ENCODE data around the gene NOS1AP. TPM values are rescaled to one million over a fixed set of nuclear protein-coding genes. Genes with fewer than 3 reads are reported as not detected.

Gene NOS1AP
- total RNA-seq, 1 experiment from 2014 or later = 0.98 TPM

DNA sequence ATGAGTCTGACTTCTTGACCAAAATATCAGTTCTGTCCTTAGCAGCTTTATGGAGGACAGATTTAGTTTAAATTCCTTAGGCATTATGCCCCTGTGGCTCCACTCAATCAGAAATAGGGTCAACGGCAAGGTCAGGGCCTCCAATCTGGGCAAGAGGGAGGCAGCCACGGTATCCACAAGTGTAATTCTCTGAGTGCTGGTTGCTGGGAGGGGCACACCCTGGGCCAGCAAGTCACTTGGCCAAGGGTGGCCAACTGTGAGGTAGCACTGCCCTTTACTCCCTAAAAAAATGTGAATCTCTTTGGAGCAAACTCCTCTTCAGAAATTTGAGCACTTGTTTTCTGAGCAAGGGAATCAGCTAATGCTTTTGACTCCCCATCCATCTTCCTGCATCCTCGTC is 294.3 kb downstream of the NOS1AP start:
- no peak for DNase-seq (ENCODE audit: low read depth)

DNA sequence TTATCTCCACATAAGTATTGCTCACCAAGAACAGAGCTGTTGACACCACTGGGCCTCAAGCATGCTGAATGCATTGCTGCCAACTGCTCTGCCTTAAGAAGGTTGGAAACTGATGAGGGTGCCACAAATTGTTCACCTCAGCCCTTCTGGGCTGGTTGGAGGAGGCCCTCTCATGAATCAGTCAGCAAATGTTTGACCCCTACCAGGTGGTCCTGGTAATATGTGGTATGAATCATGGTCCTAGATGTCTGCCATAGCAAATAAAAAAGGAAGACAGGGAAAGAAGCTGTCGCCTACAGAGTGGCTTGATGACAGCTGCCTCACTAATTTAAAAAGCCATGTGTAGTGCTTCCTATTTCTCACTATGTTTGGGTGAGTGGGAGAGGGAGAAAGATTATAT is 295.0 kb downstream of the NOS1AP start:
- peak; percentile 76 for DNase-seq (ENCODE audit: low read depth)

DNA sequence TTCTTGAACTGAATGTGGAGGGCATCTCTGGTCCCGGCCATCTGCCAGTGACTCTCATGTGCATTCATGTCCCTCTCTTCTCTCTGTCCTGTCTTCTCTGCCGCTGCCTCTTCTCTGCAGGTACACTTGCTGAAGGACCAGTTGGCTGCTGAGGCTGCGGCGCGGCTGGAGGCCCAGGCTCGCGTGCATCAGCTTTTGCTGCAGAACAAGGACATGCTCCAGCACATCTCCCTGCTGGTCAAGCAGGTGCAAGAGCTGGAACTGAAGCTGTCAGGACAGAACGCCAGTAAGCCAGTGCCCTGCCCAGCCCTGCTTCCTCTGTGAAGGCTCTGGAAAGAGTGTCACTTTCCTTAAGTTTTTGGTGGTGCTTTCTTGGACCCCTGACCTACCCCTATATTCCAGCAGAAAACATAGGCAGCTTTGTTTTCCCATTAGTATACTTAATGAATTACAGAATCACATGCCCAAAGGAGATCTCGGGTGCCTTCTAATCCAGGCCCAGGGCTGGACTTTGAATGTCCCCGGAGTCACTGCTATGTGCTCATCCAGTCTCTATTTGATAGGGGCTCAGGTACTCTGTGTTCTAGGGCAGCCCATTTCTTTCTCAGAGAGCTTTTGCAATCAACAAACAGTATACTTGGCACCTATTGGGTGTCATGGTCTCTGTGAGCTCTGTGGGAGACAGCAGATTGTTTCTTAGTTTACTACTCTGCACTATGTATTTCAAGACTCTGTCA is 296.0 kb downstream of the NOS1AP start:
- no peak for DNase-seq (ENCODE audit: low read depth)

DNA sequence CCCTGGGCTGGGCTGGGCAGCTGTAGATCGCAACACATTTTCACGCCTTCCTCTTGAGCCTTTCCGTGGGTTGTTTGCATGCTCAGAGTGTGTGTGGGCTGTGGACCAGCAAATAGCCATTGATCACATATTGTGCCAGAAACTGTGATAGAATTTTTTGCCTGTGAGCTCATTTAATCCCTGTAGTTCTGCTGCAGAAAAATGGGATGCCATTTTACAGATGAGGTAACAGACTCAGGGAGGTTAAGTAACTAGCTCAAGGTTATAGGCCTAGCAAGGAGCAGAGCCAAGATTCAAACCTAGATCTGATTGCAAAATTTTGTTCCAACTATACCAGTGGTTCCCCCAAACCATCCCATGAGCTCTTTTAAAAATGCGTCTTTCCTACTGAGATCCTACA is 296.7 kb downstream of the NOS1AP start:
- no peak for DNase-seq (ENCODE audit: low read depth)

DNA sequence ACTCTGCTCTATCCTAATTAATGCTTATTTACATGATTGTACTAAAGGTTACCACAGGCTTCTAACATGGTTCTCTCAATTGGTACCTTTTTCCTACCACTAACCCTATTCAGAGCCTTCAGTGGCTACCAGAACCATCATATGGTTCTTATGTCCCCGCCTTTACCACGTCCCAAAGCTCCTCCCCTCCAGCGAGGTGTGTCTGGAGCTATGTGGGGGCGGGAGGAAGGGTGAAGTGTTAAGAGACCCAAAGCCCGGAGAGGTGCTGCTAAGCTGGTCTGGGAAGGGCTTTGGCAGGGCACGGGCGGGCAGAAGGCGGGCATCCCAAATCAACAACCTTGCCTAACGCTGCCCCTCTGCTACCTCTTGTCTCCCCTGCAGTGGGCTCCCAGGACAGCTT is 297.2 kb downstream of the NOS1AP start:
- DNase-seq (ENCODE audit: low read depth) = no peak

DNA sequence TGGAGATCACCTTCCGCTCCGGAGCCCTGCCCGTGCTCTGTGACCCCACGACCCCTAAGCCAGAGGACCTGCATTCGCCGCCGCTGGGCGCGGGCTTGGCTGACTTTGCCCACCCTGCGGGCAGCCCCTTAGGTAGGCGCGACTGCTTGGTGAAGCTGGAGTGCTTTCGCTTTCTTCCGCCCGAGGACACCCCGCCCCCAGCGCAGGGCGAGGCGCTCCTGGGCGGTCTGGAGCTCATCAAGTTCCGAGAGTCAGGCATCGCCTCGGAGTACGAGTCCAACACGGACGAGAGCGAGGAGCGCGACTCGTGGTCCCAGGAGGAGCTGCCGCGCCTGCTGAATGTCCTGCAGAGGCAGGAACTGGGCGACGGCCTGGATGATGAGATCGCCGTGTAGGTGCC is 297.6 kb downstream of the NOS1AP start:
- DNase-seq (ENCODE audit: low read depth) = no peak

DNA sequence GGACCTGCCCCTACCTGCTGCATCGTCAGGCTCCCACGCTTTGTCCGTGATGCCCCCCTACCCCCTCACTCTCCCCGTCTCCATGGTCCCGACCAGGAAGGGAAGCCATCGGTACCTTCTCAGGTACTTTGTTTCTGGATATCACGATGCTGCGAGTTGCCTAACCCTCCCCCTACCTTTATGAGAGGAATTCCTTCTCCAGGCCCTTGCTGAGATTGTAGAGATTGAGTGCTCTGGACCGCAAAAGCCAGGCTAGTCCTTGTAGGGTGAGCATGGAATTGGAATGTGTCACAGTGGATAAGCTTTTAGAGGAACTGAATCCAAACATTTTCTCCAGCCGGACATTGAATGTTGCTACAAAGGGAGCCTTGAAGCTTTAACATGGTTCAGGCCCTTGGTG is 298.3 kb downstream of the NOS1AP start:
- DNase-seq (ENCODE audit: low read depth) = no peak

DNA sequence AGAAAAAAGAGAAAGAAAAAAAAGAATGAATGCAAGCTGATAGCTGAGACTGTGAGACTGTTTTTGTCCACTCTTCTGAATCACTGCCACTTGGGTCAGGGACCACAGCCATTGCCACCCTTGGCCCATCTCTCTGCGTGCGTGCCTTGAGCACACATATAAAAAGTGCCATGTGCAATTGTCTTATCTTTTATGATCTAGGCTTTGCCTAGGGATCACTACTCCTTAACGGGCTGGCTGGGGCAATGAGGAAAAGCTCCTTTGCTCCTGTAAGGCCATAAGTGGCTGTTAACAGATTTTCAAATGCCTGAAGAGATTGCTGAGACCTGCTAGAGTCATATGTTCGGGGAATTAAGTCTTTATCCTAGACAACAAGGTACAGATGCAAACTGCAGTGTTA is 299.0 kb downstream of the NOS1AP start:
- no peak for DNase-seq (ENCODE audit: low read depth)

DNA sequence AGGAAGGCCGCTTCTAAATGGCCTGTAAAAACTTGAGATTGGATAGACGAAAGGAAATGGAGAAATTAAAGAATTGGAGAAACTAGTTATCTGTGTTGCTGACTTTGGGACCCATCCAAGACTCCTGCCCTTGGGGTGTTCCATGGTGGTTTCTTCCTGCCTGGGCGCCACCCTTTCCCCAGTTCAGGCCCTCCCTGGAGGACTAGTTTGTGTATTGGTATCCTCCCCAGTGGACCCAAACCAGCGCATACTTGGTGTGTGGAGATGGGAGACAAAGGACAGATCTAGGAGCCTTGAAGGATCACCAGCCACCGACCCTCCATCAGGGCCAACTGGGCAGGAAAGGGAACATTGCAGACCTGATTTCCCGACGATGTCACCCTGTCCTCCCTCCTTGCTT is 300.1 kb downstream of the NOS1AP start:
- DNase-seq (ENCODE audit: low read depth) = no peak

DNA sequence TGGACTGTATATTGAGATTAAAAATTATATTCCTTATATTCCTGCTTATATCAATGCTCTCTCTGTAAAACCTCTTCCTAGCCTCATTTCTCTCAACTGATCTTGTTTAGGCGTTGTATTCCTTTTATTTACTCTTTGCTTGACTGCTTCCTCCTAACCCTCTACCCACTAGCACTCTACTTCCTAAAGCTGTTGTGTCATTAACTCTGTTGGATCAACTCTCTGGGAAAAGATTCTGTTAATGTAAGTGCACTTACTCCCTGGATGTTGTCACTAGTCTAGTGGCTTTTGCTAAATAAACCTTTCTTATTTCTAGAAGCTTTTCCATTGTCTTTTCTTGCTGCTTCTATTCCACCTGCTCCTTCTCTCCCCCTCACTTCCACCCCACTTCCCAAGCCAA is 300.7 kb downstream of the NOS1AP start:
- no peak for DNase-seq (ENCODE audit: low read depth)

DNA sequence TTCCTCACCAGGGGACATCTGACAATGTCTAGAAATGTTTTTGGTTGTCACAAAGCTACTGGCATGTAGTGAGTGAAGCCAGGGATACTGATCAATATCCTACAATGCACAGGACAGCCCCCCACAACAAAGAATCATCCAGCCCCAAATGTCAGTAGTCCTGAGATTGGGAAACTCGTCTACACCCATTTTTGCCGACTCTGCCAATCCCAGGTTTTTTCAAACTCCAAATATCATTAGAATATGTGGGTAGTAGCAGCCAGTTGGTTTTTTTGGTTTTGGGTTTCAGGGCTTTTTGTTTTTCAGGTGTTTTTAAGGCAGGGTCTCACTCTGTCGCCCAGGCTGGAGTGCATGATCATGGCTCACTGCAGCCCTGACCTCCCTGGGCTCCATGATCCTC is 301.2 kb downstream of the NOS1AP start:
- no peak for DNase-seq (ENCODE audit: low read depth)

DNA sequence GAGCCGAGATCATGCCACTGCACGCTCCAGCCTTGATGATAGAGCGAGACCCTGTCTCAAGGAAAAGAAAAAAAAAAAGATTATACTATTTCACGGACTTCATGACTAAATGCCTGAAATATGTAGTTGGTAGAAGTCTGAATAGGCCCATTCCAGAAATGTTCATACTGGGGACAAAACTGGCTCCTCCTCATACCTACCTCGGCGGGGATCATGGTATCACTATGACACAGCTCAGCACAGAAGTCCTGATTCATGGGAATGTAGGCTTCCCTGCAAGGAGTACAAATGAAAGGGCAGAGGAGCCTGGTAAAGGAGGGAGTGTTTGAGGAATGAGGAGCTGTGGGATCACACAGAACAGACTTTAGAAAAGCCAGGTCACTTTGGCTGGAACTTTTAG is 302.1 kb downstream of the NOS1AP start:
- DNase-seq (ENCODE audit: low read depth) = peak; percentile 53

DNA sequence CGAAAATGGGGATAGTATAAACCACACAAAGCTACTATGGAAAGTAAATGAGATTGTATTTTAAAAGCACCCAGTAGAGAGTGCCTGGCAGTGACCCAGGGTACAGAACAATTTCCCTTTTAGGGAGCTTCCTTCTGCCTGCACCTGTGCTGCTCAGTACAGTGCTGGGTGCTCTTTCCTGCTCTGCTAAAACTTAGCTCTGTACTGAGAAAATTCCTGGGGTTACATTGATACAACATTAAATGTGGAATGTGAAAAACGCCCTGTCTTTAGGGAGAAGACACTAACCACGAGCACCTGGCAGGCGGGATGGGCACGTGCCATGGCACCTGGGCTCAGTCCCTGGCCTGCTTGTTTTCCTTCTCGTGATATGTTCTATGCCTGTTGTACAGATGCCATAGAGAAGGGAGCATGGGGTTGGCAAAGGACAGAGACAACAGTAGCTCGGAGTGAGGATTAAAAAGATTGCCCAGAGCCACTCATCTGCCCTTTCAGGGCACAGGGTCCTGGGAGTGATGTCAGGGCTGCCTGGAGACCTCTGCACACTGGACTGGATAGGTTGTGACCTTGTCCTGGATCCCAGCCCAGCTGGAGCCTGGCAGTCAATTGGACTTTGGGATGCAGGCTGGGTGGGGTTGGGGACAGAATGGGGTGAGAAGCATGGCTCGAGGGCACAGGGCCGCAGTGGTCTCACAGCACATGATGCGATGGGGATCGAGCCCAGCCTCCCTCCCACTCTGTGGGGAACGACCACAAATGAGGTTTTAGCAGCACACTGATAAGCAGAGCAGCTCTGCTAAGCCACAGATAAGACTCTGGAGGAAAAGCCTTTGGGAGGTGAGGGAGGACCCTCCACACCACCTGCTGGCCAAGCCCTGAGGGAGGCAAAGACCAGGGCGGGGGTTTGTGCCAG is 302.9 kb downstream of the NOS1AP start:
- peak; percentile 59 for DNase-seq (ENCODE audit: low read depth)

DNA sequence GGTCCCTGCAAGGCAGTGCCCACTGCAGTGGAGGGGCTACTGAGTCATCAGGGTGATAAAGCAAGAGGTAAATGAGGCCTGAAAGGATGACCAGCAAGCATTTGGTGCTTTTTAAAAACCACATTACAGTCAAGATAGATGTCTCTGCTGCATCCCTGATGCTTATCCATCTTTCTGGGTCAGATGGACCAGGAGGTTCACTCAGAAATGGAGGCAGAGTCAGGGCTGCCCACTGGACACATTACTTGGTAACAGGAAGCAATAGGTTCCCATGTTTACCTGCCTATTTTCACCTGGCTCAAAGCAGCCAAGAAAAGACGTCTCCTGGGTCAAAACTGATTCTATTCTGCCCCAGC is 303.6 kb downstream of the NOS1AP start:
- no peak for DNase-seq (ENCODE audit: low read depth)

DNA sequence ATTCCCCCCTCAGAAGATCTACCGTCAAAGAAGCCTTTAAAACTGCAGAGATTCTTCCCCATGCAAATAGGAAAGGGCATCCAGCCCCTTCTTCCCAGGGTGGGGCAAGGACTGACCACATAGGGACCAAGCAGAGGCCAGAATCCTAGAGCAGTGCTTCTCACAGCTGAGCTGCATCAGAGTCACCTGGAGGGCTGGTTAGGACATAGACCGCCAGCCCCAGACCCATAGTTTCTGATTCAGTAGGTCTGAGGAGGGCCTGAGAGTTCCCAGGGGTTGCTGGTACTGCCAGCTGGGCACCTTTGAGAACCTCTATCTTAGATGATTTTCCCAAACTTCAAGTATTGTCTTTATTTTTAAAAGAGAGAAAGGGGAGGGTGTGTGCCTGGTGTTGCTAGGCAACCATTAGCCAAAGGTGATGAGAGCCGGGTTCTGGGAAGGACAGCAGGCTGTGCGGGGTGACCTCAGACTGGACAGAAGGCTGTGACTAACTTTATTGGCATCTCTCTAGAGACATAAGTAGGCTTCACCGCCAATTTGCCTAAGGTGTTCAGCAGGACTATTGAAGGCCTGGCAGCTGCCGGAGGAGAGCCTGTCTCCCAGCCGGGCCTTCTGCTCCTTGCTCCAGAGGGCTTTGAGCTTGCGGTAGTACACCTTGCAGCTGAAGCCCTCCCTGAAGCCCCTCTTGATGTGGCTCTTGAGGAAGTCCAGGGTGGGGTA is 304.2 kb downstream of the NOS1AP start:
- DNase-seq (ENCODE audit: low read depth) = peak; percentile 84

DNA sequence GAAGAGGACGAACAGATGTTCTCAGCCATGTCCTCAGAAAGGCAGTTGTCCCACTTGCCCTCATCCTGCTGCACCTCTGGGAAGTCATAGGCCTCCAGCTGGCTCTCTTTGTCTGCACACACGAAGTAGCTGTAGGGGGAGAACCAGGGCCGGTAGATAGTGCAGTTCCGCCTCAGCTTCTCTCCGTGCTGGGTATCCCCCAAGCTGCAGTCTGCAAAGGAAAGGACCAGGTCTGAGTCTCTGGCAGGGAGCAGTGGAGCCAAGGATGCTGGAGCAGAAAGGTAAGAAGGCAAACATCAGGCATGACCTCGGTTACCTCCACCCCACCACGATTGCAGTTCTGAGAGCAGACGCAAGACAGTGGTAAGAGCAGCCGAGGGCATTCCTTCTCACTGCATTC is 304.9 kb downstream of the NOS1AP start:
- no peak for DNase-seq (ENCODE audit: low read depth)

DNA sequence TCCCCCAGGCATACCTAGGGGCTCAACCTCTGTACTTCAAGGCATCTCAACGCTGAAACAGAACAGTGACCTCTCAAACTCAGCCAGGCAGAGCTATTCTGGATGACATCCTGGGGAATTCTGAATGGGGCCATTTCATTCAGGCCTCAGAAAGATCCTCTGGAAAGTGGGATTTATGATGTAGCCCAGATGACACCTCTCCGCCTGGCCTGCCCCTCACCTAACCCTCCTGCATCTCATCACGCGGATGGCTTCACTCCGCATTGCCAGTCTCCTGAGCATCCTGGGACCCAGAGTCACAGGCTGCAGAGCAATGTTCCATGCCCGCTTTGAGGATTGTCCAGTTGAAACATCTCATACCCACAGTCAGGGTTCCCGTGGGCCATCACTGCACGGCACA is 306.0 kb downstream of the NOS1AP start:
- no peak for DNase-seq (ENCODE audit: low read depth)

DNA sequence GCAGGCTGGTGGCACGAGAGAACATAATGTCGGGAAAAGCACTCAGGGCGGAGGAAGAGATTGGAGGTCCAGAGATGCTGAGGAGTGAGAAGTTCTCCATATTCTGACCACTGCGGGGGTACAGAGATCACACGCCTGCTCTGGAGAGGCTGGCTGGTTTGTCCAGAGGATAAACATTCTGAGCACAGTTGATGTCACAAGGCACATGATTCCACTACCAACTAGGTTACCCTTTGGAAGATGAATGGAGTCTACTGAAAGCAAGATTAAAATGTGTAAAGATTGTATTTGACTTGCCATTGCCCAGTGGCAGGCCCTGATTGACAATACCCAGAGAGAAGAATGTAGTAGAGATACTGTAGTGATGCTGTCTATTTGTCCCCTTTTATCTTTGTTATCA is 307.2 kb downstream of the NOS1AP start, which contains the start of gene SPATA46:
Gene SPATA46, minus strand, starts transcription at position 164 of the 400 bp plus-strand sequence. Its CDS starts 64 bp downstream, at position 100.
- DNase-seq (ENCODE audit: low read depth) = no peak

DNA sequence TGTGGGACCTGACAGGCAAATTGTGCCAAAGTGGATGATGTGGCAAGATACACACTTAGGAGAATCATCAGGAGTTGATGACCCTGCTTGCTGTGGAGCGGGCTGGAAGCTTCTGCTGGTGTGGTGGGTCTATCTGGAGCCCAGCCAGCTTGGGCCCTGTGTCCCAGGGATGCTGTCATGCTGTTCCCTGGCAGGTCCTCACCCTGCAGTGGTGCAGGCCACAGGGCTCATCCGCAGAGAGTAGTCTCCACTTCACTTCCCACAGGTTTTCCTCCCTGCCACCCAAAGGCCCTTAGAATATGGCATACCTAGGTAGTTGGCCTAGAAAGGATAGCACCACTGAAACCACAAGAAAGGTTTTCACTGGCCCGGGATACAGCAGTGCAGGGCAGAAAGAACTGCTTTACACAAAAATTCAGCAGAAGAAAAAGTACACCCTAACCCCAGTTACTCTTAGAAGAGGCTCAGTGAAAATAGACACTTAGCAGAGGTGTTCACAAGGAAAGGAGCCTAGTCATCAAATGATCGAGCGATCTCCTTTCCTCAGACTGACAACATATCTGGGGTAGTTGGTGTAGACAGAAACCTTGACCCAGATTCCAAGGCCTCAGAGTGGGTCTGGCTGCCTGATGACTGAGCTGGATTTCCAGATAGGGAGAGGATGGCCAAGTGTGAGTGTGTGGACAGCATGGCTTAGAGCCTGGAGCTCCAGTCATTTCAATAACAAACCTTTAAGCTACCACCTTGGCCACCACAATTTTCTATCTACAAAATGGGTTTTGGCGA is 310.8 kb downstream of the NOS1AP start:
- no peak for DNase-seq (ENCODE audit: low read depth)

DNA sequence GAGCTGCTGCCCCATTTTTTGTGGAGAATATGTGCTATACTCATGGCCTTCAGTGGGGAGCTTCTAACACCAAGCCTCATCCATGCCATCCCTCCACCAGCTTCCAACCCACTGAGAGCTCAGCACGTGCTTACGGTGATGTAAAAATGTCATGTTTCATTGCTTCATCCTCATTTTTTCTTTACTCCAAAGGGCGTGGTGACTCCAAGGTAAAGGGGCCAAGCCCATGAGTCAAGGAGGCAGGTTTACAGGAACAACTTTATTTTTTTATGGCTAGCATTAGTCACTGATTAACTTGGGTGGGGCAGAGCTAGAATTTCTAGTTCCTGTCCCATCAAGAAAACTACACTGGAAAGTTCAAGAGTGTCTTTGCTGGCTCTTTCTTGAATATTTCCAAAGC is 311.9 kb downstream of the NOS1AP start, which contains the start of gene C1orf226:
Gene C1orf226, plus strand, starts transcription at position 346 of the 400 bp plus-strand sequence. CDS start 174 bp downstream, outside the sequence.
- no peak for DNase-seq (ENCODE audit: low read depth)

Measured in LHCN-M2 (cell line).